D341Med (cell line): ENCODE data around the gene HID1.
"Not testable (repeated sequence)": the region's sequence is repeated elsewhere in the genome, so short reads cannot be mapped to it uniquely, and the experiment has no call there.

Source experiments
- DNase-seq: peaks from one replicate; pipeline ENCODE4 v3.0.0; 2012; ENCODE audit warnings: low spot score

Gene HID1, protein sequence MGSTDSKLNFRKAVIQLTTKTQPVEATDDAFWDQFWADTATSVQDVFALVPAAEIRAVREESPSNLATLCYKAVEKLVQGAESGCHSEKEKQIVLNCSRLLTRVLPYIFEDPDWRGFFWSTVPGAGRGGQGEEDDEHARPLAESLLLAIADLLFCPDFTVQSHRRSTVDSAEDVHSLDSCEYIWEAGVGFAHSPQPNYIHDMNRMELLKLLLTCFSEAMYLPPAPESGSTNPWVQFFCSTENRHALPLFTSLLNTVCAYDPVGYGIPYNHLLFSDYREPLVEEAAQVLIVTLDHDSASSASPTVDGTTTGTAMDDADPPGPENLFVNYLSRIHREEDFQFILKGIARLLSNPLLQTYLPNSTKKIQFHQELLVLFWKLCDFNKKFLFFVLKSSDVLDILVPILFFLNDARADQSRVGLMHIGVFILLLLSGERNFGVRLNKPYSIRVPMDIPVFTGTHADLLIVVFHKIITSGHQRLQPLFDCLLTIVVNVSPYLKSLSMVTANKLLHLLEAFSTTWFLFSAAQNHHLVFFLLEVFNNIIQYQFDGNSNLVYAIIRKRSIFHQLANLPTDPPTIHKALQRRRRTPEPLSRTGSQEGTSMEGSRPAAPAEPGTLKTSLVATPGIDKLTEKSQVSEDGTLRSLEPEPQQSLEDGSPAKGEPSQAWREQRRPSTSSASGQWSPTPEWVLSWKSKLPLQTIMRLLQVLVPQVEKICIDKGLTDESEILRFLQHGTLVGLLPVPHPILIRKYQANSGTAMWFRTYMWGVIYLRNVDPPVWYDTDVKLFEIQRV

DNA sequence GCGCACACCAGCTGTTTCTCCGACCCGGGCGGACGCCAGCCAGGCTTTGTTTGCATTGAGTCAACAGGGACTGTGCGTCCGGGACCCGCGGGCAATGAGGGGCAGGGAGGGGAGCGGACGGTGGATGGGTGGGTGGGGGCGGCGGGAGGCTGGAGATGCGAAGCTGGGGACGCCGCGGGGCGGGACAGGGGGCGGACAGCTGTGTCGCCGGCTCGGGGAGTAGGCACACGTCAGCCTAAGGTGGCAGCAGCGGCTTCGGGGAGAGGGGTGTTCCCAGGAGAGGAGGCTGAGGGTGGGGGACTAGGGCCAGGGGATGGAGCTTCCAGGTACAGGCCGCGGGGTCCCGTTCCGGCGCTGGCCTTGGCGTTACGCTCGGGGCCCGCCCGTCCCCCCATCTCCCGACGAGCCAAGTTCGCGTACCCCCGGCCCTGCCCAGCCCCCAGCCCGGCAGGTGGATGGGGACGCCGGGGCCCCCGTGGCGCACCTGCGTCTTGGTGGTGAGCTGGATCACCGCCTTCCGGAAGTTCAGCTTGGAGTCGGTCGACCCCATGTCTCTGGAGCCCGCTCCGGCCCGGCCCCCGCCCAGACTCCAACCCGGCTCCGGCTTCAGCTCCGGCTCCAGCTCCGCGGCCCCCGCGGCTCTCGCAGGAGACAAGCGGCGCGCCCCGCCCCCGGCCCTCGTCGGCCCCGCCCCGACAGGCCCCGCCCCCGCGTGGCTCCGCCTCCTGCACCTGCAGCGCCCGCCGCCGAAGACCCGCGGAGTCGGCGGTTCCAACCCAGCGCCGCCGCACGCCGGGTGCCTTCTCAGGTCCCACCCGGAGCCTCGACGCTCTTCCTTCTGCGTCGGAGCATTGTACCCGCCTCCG lies at the start of gene HID1:
Gene HID1 (minus strand): TSS at position 653 of the 866 bp plus-strand sequence. CDS start 103 bp downstream, at position 550.
- DNase-seq: peak; percentile 98

DNA sequence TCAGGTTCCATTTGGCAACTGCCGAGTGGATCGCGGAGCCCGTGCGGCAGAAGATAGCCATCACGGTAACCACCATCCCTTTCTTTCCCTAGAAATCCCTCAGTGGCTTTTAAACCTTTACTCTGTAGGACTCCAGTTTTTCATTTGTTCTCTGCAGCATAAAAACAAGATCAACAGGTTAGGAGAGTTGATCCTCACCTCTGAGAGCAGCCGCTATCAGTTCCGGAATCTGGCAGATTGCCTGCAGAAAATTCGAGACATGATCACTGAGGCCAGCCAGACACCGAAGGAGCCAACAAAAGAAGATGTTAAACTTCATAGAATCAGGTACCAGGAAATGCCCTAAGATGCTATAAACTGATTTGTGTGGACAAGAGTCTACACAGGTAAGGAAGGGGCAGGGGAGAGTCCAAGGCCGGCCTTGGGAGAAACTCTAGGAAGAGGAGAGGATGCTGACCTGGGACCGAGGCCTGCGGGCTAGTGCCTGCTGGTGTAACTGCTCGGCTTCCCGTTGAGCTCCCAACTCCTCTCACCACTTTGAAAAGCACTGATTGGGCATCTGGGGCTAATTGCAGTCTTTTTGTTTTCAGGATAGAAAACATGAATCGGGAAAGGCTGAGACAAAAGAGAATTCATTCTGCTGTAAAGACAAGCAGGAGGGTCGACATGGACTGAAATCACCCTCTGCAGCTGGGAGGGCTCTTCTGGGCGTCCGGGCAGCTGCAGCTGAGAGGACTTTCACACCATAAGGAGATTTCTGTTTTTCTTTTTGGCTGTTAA lies 48.0 kb upstream of the HID1 start:
- no peak for DNase-seq

DNA sequence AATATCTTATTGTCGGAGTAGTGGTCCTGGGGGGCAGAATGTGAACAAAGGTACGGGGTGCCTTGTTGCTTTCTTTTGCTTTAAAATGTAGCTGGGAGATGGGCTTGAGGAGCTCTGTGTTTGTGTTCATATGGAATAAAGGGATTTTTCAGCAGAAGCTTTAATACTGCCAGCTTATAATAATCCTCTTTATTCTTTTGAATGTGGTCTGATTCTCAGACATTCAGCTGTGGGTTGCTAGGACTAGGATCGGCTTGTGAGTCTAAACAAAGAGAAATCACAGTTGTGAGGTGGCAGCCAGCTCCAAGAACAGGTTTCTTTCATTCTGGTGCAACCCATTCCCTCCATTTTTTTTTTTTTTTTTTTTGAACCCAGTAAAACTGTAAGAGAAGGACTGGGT lies 47.2 kb upstream of the HID1 start:
- peak; percentile 77 for DNase-seq

DNA sequence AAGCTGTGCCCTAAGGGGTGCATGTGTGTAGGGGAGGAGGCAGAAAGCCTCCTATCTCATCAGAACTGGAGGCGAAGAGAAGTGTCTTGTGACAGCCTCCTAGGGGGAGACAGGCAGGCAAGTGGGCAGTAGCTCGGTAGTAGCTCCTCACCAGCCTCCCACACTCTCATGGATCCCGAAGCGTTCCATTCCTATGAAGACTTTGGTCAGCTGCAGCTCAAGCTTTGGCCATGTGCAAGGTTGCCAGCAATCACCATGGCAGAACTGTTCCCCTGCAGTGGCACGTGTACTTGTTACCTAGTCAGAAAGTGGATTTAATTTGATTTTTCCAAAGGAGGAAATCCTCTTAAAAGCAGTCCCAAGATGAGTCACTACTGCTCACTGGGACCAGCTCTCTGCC lies 46.6 kb upstream of the HID1 start:
- DNase-seq: no peak

DNA sequence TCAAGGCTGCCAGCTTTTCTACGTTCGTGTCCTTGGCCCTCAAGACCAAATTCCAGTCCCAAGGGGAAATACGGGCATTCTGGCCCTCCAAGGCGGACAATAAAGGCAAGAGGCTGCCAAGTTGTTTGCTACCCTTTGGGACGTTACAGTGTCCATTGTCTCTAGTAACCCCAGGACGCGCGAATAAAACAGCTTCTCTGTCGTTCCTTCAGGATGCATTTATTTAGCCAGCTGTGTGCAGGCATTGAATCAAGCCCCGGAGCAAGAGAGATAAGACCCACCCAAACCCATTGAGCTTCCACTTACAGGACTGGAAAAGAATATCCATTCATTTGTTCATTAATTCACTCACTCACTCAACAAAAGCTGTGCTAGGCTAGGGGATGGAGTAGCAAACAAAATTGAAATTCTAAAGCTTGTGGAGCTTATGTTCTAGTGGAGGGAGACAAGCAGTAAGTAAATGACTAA lies 40.6 kb upstream of the HID1 start:
- no peak for DNase-seq

DNA sequence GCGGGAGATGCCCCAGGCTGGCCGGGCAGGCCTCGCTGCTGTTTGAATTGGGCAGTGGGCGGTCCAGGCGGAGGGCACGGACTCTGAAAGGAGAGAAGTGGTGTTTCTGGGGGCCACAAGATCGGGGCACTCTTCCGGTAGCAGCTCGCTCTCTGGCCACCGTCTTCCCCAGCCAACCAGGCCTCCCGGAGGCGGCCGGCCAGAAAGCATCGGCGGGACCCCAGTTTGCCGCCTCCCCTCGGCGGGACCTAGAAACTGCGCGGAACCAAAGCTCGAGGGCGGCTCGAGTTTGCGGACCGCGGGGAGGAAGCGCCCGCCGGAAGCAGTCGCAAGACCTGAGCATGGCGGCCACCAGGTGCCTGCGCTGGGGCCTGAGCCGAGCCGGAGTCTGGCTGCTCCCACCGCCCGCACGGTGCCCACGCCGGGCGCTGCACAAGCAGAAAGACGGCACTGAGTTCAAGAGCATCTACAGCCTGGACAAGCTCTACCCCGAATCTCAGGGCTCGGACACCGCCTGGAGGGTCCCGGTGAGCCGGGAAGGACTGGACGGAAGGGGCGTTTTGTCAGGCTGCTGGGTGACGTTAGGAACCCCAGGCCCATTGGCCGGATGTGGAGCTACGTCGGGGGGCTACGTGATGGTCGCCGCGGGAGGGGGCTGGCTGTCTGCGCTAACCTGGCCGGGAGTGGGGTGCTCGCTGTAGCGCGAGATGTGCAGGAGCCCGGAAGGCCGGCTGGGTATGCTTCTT lies 40.0 kb upstream of the HID1 start, which contains the start of gene MRPL58:
Gene MRPL58 (plus strand): TSS at position 325 of the 746 bp plus-strand sequence. CDS start 17 bp downstream, at position 342.
- DNase-seq: peak; percentile 96

DNA sequence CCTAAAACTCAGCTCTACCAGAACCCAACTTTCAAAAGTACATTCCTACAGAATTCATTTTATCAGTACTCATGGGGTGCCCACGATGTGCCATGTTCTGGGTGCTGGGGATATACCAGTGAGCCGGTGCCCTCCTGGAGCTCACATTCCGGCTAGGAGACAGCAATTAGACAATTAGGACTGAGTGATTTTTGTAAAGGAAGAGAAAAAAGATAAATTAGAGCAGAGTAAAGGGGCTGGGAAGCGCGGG lies 39.5 kb upstream of the HID1 start:
- no peak for DNase-seq

DNA sequence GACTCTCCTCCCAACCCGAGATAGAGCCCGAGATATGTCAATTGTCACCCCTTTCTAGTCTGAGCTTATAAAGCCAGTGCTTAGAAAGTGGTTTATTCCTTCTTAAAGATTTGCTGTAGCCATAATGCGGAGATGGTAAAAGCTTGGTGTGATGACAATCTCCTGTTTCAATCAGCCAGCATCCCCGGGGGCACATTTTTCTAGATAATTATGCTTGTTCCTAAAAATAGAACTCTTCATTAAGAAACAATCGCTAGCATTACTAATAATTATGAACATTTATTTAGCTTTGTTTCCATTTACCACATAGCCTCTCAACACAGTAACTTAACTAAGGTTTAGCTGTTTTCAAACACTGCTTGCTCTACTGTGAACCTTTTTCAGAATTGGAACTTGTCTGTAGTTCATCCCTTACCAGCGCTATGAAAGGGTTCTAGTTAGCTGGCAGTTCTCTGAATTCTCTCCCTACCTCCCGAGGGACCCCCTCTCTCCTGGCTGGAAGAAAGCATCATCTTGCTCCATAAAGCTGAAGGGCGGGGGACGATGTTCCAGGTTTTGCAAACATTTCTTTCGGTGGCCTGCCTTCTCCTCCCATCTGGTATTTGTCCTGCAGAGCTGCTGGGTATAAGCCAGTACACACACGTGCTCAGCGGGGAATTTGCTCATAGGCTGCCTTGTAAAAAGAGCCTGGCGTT lies 39.0 kb upstream of the HID1 start:
- DNase-seq: peak; percentile 70

DNA sequence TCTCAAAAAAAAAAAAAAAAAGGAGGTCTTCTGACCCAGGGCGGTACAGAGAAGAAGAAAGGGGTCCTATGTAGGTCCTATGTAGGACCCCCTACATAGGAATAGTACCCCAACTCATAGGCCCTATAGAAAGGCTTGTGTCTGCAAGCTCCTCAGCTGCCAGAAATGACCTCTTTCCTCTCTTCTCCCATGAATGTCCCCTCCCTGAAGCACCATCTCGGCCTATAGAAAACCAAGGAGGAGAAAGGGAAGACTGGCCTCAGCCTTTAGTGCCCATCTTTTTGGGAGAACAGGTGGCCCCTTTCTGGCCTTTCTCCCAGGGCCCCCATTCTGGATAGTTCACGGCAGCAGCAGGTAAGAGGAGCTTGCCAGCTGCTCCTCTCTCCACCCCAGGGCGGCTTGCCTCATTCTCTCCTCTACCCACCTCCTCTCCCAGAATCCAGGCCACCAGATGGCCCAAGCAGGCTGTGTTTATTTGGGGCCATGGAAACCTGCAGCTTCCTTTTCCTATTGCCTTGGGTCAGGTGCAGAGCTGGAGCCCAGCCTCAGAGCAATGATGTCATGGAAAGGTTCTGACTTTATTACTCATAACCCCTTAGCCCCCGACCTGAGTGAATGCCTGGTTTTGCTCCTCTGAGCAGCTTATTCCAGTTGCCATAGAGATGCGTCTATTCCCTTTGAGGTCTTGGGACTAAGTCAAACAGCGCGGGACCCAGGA lies 38.3 kb upstream of the HID1 start:
- DNase-seq: peak; percentile 89

DNA sequence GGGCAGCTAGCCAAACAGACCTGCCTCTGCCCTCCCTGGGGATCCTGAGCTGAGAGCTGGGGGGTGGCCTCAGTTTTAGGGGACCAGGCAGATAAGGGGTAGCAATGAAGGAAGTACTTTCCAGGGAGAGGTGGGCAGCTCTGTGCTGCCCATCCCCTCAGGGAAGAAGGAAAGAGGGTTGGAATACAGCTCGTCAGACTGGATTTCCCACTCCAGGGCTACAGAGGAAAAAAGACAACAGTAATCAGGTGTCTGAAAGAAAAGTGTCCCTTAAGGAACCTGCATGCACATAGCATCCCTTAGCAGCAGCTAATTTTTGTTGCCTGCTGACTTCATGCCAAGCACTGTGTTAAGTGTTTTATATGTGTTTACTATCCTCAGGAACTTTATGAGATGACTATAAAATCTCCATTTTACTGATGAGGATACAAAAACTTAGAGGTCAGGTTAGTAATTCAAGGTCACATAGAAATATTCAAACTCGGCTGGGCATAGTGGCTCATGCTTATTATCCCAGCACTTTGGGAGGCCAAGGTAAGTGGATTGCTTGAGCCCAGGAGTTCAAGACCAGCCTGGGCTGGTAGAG lies 36.7 kb upstream of the HID1 start:
- DNase-seq: peak; percentile 40

DNA sequence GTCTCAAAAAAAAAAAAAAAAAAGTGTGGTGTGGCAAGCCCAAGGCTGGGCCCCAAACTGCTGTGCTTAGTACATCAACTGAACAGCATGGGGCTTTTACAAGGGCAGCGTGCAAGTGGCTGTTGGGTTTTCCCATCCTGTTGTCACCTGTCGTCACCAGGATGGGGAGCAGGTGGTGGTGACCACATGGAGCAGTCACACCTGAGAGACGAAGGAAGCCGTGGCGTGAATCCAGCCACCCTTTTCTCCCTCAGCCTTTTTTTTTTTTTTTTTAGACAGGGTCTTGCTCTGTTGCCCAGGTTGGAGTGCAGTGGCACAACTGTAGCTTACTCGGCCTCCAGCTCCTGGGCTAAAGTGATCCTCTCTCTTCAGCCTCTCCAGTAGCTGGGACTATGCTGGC lies 35.8 kb upstream of the HID1 start:
- peak; percentile 31 for DNase-seq

DNA sequence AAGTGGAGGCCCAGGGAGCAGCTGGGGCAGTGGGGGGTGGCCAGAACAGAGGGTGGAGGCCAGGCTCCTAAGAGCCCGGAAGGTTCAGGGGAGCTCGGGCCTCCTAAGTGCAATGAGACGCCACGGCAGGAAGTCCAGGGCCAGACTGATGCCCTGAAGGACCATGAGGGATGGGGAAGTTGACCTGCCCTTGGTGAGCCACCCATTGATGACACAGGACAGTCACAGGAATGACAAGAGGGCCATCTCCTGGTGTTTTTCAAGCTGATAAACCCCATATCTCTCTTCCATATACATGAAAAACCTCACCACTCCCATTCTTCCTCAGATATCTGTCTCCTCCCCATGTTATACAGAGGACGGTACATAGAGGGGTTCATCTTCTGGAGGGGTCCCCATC lies 34.1 kb upstream of the HID1 start:
- peak; percentile 37 for DNase-seq

DNA sequence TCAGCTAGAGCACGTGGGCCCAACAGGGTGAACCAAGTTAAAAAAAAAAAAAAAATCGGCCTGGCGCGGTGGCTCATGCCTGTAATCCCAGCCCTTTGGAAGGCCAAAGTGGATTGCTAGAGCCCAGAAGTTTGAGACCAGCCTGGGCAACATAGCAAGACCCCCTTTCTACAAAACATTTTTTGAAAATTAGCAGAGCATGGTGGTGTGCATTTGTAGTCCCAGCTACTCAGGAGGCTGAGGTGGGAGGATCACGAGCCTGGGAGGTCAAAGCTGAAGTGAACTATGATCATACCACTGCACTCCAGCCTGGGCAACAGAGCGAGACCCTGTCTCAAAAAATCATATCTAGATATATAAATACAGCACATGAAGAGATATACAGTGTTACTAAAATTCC lies 33.5 kb upstream of the HID1 start:
- not testable (repeated sequence) for DNase-seq

DNA sequence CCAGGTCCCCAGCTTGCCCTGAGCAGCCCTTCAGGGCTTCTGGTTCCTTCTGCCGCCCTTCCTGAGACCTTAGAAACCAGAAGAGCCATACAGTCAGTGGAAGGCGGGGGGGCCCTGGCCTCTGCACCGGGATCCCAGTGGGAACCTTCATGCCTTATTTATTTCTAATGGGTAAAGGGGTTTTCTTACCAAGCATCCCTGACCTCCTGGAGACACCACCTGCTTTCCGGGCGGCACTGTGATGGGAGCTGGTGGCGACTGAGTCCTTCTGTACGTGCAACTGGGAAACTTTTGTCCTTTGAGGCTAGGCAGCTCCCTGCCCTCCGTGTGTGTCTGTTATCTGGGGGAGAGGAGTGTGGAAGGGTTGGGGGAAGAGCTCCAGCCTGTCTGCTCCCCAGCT lies 32.7 kb upstream of the HID1 start:
- DNase-seq: no peak

DNA sequence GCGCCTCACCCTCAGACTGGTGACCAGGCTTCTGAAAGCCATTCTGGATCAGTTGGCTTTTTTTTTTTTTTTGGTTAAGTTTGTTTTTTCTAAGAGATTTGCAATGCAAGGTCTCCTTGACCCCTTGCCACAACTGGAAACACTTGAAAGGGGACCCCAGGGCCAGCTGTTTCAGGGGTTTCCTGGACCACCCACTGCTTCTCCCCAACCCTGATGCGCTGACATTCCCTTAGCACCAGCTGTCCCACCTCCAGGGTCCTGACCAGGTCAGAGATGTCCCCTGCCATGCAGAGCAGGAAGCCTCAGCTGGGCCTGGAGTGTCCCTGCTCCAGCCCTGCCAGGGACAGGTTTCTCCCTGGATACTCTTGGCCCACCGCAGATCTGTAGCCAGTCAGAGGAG lies 31.8 kb upstream of the HID1 start:
- DNase-seq: peak; percentile 31

DNA sequence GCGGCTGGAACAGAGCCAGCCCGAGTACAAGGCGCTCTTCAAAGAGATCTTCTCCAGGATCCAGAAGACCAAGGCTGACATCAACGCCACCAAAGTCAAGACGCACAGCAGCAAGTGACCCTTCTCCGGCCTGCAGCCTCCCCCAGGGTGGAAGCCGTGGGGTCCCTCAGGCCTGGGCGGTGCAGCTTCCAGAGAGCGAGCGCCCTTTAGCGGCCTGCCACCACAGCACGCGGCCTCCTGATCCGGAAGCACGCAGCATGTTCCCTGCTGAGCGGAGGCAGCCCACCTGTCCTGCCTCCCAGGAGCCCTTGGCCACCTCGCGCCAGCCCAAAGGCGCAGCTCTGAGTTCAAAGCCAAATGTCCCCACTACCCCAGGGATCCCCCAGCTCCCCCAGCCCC lies 31.4 kb upstream of the HID1 start:
- peak; percentile 38 for DNase-seq

DNA sequence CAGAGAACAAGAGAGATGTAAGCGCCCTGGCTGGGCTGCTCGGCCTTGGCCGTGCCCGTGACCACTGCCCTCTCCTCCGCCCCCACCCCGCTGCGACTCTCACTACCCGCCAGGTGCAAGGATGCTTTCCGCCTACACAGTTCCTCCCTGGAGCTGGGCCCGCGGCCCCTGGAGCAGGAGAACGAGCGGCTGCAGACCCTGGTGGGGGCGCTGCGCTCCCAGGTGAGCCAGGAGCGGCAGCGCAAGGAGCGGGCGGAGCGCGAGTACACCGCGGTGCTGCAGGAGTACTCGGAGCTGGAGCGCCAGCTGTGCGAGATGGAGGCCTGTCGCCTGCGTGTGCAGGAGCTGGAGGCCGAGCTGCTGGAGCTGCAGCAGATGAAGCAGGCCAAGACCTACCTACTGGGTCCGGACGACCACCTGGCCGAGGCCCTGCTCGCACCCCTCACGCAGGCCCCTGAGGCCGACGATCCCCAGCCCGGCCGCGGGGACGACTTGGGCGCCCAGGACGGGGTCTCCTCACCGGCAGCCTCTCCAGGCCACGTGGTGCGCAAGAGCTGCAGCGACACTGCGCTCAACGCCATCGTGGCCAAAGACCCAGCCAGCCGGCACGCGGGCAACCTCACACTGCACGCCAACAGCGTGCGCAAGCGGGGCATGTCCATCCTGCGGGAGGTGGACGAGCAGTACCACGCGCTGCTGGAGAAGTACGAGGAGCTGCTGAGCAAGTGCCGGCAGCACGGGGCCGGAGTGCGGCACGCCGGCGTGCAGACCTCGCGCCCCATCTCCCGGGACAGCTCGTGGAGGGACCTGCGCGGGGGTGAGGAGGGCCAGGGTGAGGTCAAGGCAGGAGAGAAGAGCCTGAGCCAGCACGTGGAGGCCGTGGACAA lies 30.8 kb upstream of the HID1 start:
- peak; percentile 43 for DNase-seq
